ENCODE measurements around the gene SLC25A10.

- TF ChIP-seq CTCF (conservative IDR thresholded peaks at IDR 0.05 in 1 of 2, IDR thresholded peaks at IDR 0.05 in 1 of 2; ENCODE audit: extremely low read depth in 1 of 2, insufficient read depth in 1 of 2, low read depth in 1 of 2, low read length in 2 of 2) (no peak), EZH2 (IDR thresholded peaks at IDR 0.05; ENCODE audit: borderline replicate concordance, low read length) (no peak)
Measured at GRCh38 chr17:81723651-81724209, 11.6 kb downstream of the SLC25A10 start.

Measured in mammary epithelial cell (primary cell).